Neural progenitor cell (in vitro differentiated cells): ENCODE measurements around the gene HLA-DPB1. TPM values are rescaled to one million over a fixed set of nuclear protein-coding genes. Genes with fewer than 3 reads are reported as not detected.

Source experiments
- DNase-seq: peaks from one replicate; pipeline ENCODE4 v3.0.0-alpha.2; 2016; ENCODE audit warnings: low spot score
- H2AFZ ChIP-seq: fragments of 200-600 bp; sonication (generic); replicated peaks from 2 replicates; pipeline ENCODE4 v1.6.1; 2016; ENCODE audit warnings: antibody characterized with exemption
- H3F3A ChIP-seq: fragments of 200-600 bp; sonication (generic); 2 replicates; pipeline ENCODE4 v1.6.1; 2016; ENCODE audit warnings: antibody characterized with exemption, low read depth
- H3K27ac ChIP-seq: fragments of 200-600 bp; sonication (generic); 2 replicates; pipeline ENCODE4 v1.5.1; 2016; ENCODE audit warnings: mild to moderate bottlenecking
- H3K27me3 ChIP-seq: fragments of 200-600 bp; sonication (generic); 2 replicates; pipeline ENCODE4 v1.6.1; 2016; ENCODE audit warnings: mild to moderate bottlenecking, moderate library complexity
- H3K36me3 ChIP-seq: fragments of 200-600 bp; sonication (generic); 2 replicates; pipeline ENCODE4 v1.5.1; 2016
- H3K4me1 ChIP-seq: fragments of 200-600 bp; sonication (generic); 2 replicates; pipeline ENCODE4 v1.6.1; 2016; ENCODE audit warnings: mixed run types
- H3K4me2 ChIP-seq: fragments of 200-600 bp; sonication (generic); 2 replicates; pipeline ENCODE4 v1.6.1; 2016
- H3K4me3 ChIP-seq: fragments of 200-600 bp; sonication (generic); 2 replicates; pipeline ENCODE4 v1.5.1; 2016
- H3K79me2 ChIP-seq: fragments of 200-600 bp; sonication (generic); 2 replicates; pipeline ENCODE4 v1.6.1; 2016; ENCODE audit warnings: low read depth
- H3K9ac ChIP-seq: fragments of 200-600 bp; sonication (generic); 2 replicates; pipeline ENCODE4 v1.6.1; 2016
- H3K9me3 ChIP-seq: fragments of 200-600 bp; sonication (generic); 2 replicates; pipeline ENCODE4 v1.5.1; 2016; ENCODE audit warnings: low read depth
- H4K20me1 ChIP-seq: fragments of 200-600 bp; sonication (generic); 2 replicates; pipeline ENCODE4 v1.6.1; 2016; ENCODE audit warnings: low read depth
- H3K27ac Mint-ChIP-seq: 3 replicates; pipeline ENCODE4 v1.8.0; 2021; ENCODE audit warnings: mixed read lengths
- H3K27me3 Mint-ChIP-seq: 2 replicates; pipeline ENCODE4 v1.8.0; 2022; ENCODE audit warnings: low read depth, mild to moderate bottlenecking, inconsistent platforms, moderate library complexity, mixed read lengths; ENCODE audit not compliant: insufficient read depth
- H3K36me3 Mint-ChIP-seq: 3 replicates; pipeline ENCODE4 v1.8.0; 2021; ENCODE audit warnings: mixed read lengths
- H3K4me1 Mint-ChIP-seq: 3 replicates; pipeline ENCODE4 v1.8.0; 2021; ENCODE audit warnings: mixed read lengths
- H3K4me3 Mint-ChIP-seq: 3 replicates; pipeline ENCODE4 v1.8.0; 2021; ENCODE audit warnings: mild to moderate bottlenecking, moderate library complexity, mixed read lengths
- H3K9me3 Mint-ChIP-seq: 3 replicates; pipeline ENCODE4 v1.8.0; 2020; ENCODE audit warnings: mixed read lengths
- CTCF ChIP-seq: fragments of 200-600 bp; sonication (generic); IDR thresholded peaks from 2 replicates; pipeline ENCODE4 v1.5.1; 2017; ENCODE audit warnings: antibody characterized with exemption, mild to moderate bottlenecking
- EZH2 ChIP-seq: fragments of 200-600 bp; sonication (generic); IDR thresholded peaks from 2 replicates; pipeline ENCODE4 v1.6.1; 2017; ENCODE audit warnings: antibody characterized with exemption, mild to moderate bottlenecking, moderate library complexity
- EZH2phosphoT487 ChIP-seq: fragments of 200-600 bp; sonication (generic); IDR thresholded peaks from 2 replicates; pipeline ENCODE4 v1.6.1; 2017; ENCODE audit warnings: antibody characterized with exemption
- total RNA-seq: library from RNA; depleted of rRNA; stranded (reverse); fragments of >200 nt; gene quantifications from 2 replicates; pipeline ENCODE4 v1.2.3, GENCODE V29; 2015; ENCODE audit warnings: low replicate concordance

The HLA-DPB1 gene
- total RNA-seq, 1 donor from 2014 or later: 8.0 TPM

GRCh38 chr6:33116417-33116816 lies 40.6 kb downstream of the HLA-DPB1 start:
- no peak for TF ChIP-seq EZH2phosphoT487
- TF ChIP-seq EZH2: no peak
- no peak for TF ChIP-seq CTCF
- H3K4me2 ChIP-seq: peak overlapping the region; percentile 82
- H3K79me2 ChIP-seq: no peaks in the 10 kb centered on the region
- peak overlapping the region; percentile 66 for H3K27ac Mint-ChIP-seq
- no peaks in the 10 kb centered on the region for H3K9me3 Mint-ChIP-seq
- no peaks in the 10 kb centered on the region for H3K9me3 ChIP-seq
- H3K4me3 Mint-ChIP-seq: peak overlapping the region; percentile 85
- no peaks in the 10 kb centered on the region for H3K36me3 ChIP-seq
- H3F3A ChIP-seq: peaks cover 30% of the 10 kb centered on the region
- H2AFZ ChIP-seq: peak overlapping the region; percentile 65
- no peaks in the 10 kb centered on the region for H4K20me1 ChIP-seq
- H3K4me3 ChIP-seq: peak overlapping the region; percentile 52
- DNase-seq: peak; percentile 60
- peaks cover 8% of the 10 kb centered on the region for H3K4me1 ChIP-seq
- H3K9ac ChIP-seq: no peak overlapping the region
- H3K27ac ChIP-seq: no peak overlapping the region
- H3K4me1 Mint-ChIP-seq: peaks cover 14% of the 10 kb centered on the region
- H3K27me3 Mint-ChIP-seq: peaks cover 24% of the 10 kb centered on the region
- peaks cover 41% of the 10 kb centered on the region for H3K27me3 ChIP-seq
- H3K36me3 Mint-ChIP-seq: no peaks in the 10 kb centered on the region

DNA sequence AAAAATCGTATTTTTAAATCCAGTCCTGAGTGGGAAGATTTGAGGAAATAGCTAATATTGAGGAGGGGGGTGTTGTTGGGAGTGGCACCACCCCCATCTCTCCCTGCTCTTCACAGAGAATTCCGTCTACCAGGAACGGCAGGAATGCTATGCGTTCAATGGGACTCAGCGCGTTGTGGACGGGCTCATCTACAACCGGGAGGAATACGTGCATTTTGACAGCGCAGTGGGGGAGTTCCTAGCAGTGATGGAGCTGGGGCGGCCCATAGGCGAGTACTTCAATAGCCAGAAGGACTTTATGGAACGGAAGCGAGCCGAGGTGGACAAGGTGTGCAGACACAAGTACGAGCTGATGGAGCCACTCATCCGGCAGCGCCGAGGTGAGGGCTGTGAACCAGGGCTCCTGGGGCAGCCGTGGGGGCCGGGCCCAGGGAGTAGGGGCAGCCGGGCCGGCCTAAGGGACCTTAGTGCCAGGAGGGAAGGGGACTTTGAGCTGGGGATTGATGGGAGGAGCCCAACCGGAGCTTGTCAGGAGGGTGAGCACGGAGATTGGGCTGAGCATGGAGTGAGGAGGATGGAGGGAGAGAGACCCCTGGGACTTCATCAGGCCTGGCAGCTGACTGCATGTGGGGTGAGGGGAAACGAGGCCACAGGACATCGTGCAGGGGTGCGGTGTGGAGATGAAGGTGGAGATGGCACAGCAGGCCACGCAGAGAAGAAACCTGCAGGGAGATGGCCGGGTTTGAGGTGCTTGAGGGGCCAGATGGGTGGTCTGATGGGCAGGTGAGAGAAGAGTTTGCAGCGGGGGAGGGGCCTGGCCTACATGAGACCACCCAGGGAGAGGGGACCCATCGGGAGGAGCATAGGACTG lies 41.3 kb downstream of the HLA-DPB1 start:
- Histone ChIP-seq H3K27me3 (peaks cover 41% of the 10 kb centered on the region), H3F3A (peaks cover 30% of the 10 kb centered on the region), H3K4me2 (peak overlapping the region; percentile 82), H2AFZ (peak overlapping the region; percentile 65), H3K27ac (no peak overlapping the region), H3K4me1 (peaks cover 8% of the 10 kb centered on the region), H3K36me3 (no peaks in the 10 kb centered on the region), H3K9me3 (no peaks in the 10 kb centered on the region), H4K20me1 (no peaks in the 10 kb centered on the region), H3K79me2 (no peaks in the 10 kb centered on the region), H3K9ac (no peak overlapping the region), H3K4me3 (peak overlapping the region; percentile 52)
- TF ChIP-seq EZH2: no peak
- TF ChIP-seq CTCF: no peak
- TF ChIP-seq EZH2phosphoT487: no peak
- peak; percentile 72 for DNase-seq
- peaks cover 20% of the 10 kb centered on the region for H3K4me1 Mint-ChIP-seq
- peak overlapping the region; percentile 85 for H3K4me3 Mint-ChIP-seq
- peaks cover 24% of the 10 kb centered on the region for H3K27me3 Mint-ChIP-seq
- no peaks in the 10 kb centered on the region for H3K36me3 Mint-ChIP-seq
- no peaks in the 10 kb centered on the region for H3K9me3 Mint-ChIP-seq
- H3K27ac Mint-ChIP-seq: peak overlapping the region; percentile 66

GRCh38 chr6:33117811-33118277 lies 42.1 kb downstream of the HLA-DPB1 start:
- H3F3A ChIP-seq: peaks cover 30% of the 10 kb centered on the region
- Mint-ChIP-seq H3K27ac (no peak overlapping the region), H3K4me3 (peak overlapping the region; percentile 85), H3K36me3 (no peaks in the 10 kb centered on the region), H3K4me1 (peaks cover 26% of the 10 kb centered on the region), H3K9me3 (no peaks in the 10 kb centered on the region), H3K27me3 (peaks cover 24% of the 10 kb centered on the region)
- no peaks in the 10 kb centered on the region for H3K79me2 ChIP-seq
- peak overlapping the region; percentile 52 for H3K4me3 ChIP-seq
- H3K36me3 ChIP-seq: no peaks in the 10 kb centered on the region
- peaks cover 41% of the 10 kb centered on the region for H3K27me3 ChIP-seq
- peak overlapping the region; percentile 82 for H3K4me2 ChIP-seq
- no peak overlapping the region for H2AFZ ChIP-seq
- TF ChIP-seq EZH2: no peak
- TF ChIP-seq EZH2phosphoT487: peak; percentile 35
- TF ChIP-seq CTCF: no peak
- H3K27ac ChIP-seq: no peak overlapping the region
- H3K9ac ChIP-seq: no peak overlapping the region
- DNase-seq: no peak
- H4K20me1 ChIP-seq: no peaks in the 10 kb centered on the region
- H3K4me1 ChIP-seq: peaks cover 8% of the 10 kb centered on the region
- no peaks in the 10 kb centered on the region for H3K9me3 ChIP-seq
